ENCODE results near the gene ZBTB24. TPM values are rescaled to one million over a fixed set of nuclear protein-coding genes. Genes with fewer than 3 reads are reported as not detected.

Gene ZBTB24
- total RNA-seq, 4 donors from 2014 or later, result 7.0 to 10.9 (median 9.0) TPM

DNA sequence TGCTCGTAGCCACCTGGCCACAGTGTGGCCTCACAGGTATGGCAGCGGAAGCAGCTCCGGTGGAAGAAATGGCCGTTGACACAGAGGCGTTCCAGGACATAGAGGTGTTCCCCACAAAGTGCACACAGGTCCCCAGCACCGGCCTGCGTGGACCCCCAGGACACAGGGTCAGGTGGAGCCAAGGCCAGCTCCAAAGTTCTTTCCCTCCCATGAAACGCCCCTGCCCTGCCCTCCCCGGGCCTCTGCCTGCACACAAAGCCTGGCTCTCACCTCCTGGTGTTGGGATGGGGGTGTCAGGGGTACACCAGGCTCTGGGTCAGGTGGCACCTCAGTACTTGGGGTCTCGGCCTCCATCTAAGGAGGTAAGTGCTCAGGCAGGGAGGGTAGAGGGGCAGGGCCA, 35.9 kb downstream of the ZBTB24 start:
- TF ChIP-seq, protein P1, sequence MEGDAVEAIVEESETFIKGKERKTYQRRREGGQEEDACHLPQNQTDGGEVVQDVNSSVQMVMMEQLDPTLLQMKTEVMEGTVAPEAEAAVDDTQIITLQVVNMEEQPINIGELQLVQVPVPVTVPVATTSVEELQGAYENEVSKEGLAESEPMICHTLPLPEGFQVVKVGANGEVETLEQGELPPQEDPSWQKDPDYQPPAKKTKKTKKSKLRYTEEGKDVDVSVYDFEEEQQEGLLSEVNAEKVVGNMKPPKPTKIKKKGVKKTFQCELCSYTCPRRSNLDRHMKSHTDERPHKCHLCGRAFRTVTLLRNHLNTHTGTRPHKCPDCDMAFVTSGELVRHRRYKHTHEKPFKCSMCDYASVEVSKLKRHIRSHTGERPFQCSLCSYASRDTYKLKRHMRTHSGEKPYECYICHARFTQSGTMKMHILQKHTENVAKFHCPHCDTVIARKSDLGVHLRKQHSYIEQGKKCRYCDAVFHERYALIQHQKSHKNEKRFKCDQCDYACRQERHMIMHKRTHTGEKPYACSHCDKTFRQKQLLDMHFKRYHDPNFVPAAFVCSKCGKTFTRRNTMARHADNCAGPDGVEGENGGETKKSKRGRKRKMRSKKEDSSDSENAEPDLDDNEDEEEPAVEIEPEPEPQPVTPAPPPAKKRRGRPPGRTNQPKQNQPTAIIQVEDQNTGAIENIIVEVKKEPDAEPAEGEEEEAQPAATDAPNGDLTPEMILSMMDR (IDR thresholded peaks at IDR 0.05; ENCODE audit: low read depth), result no peak

DNA sequence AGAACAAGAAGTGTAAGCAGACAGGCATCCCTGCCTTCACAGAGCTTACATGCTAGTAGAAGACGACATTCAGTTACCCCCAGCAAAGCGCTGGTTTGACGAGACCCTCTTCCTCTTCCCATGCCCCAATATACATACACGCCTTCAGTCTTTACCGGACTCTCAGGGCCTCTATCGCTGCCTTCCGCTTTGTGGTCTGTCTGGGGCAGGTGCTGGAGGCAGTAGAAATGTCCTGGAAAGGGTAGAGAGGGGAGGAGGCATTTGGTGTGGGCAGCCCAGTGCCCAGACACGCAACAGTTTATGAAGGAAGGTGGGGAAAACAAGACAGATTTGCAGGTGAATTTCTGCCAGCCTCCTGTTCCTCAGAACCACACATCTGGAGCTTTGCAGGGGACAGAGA, 36.5 kb downstream of the ZBTB24 start:
- TF ChIP-seq, protein P1 (IDR thresholded peaks at IDR 0.05; ENCODE audit: low read depth), result no peak

DNA sequence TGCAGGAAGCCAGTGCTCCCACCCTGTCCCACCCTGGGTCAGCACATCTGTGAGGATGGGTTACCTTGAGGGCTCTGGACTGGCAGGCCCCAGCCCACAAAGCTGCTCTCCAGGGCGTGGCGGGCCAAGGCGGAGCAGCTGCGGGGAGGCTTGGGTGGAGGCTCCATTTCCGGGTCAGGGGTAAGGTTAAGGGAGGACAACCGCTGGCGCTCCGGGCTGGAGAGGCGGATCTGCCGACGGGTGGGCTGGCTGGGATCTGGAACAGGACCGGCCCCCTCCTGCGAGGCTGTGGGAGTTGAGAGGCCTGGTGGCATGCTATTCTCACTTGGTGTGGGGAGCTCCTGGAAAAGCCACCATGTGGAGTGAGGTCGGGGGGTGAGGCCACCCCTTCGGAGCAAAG, 36.9 kb downstream of the ZBTB24 start:
- TF ChIP-seq, protein P1 (IDR thresholded peaks at IDR 0.05; ENCODE audit: low read depth), result no peak

DNA sequence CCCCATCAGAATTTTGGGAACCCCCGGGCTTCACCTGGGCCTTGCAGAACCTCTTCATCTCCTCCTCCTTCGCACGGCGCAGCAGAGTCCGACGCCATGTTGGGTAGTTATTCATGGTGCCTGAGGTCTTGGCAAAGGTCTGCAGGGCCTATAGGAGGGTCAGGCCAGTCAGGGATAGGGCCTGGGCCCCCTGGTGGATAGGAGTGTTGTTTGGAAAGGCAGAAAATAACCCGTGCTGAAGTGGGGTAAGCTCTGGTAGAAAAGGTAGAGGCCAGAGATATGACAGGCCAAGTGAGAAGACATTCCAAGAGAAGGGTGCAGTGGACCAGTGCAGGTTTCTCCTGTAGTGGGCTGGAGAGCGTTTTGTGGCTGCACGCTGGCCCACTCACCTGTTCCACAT, 37.6 kb downstream of the ZBTB24 start:
- TF ChIP-seq, protein P1 (IDR thresholded peaks at IDR 0.05; ENCODE audit: low read depth), result no peak

DNA sequence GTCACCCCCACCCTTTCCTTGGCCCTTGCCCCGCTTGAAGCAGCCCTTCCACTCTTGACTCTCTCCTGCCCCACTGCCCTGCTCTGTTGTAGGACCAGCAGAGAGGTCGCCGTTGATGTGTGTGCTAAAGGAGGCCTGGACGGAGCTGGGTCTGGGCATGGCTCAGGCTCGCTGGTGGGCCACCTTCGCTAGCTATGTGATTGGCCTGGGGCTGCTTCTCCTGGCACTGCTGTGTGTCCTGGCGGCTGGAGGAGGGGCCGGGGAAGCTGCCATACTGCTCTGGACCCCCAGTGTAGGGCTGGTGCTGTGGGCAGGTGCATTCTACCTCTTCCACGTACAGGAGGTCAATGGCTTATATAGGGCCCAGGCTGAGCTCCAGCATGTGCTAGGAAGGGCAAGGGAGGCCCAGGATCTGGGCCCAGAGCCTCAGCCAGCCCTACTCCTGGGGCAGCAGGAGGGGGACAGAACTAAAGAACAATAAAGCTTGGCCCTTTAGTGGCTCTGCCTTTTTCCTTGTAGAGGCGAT, 39.5 kb downstream of the ZBTB24 start:
- TF ChIP-seq, protein P1 (IDR thresholded peaks at IDR 0.05; ENCODE audit: low read depth), result no peak

DNA sequence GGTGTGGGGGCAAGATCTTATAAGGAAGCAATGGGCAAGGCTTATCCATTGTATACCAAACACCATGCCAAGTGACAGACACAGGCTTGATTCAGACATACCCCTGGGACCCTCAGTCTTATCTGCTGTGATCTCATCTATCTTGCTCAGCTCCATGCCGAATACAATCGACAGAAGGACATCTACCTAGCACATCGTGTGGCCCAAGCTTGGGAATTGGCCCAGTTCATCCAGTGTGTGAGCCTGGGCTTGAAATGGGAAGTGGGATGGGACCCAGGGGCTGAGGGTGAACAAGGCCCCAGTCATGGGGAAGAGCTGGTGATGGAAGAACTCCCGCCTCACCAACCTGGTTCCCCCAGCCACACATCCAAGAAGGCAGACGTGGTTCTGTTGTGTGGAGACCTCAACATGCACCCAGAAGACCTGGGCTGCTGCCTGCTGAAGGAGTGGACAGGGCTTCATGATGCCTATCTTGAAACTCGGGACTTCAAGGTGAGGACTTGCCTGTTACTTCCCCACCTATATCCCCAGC, 40.6 kb downstream of the ZBTB24 start:
- TF ChIP-seq, protein P1 (IDR thresholded peaks at IDR 0.05; ENCODE audit: low read depth), result no peak

DNA sequence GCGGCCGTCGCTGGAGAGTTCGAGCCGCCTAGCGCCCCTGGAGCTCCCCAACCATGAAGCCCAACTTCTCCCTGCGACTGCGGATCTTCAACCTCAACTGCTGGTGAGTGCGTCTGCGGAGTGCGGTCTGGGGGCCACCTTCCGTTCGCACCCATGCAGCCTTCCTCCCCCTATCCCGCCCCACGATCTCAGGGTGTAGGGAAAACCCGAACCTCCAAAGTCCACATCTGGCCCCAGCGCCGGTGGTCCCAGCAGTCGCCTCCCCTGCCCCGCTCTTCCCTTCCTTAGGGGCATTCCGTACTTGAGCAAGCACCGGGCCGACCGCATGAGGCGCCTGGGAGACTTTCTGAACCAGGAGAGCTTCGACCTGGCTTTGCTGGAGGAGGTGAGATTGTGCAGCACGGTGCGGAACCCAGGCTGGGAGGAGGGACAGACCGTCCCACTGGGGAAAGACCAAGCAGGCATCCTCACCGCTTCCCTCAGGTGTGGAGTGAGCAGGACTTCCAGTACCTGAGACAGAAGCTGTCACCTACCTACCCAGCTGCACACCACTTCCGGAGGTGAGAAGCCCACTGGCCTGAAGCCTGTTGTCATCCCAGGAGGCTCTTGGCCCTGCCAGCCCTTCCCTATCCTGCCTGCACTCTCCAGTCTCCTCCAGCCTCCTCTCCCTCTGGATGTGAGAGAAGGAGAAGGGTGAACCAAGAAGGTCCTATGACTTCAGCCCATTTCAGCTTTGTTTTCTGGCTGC, 41.8 kb downstream of the ZBTB24 start:
- TF ChIP-seq, protein P1 (IDR thresholded peaks at IDR 0.05; ENCODE audit: low read depth), result no peak
